A549 (cell line): ENCODE results near the gene CDH19. TPM values are rescaled to one million over a fixed set of nuclear protein-coding genes. Genes with fewer than 3 reads are reported as not detected.

Source experiments
- ATAC-seq, 2 experiments: fragments of 200-7000 bp in 1 of 2; fragments of >200 bp in 1 of 2; cut with Nextera tagmentation in 1 of 2; cut with Tn5 transposase in 1 of 2; 3 replicates each; pipeline versions ENCODE4 v1.8.0 to v1.9.1; 2018 to 2020; ENCODE audit warnings: mild to moderate bottlenecking in 1 of 2, moderate library complexity in 1 of 2
- CTCF ChIA-PET: fragments of 300-600 bp; sonication (Branson Sonifier 250); formaldehyde crosslinking; extraction: SDS; loops from one replicate; lab custom pipeline; 2021; ENCODE audit warnings: antibody characterized with exemption, inconsistent platforms; lab: Yijun Ruan, JAX
- POLR2A ChIA-PET: fragments of 350-600 bp; formaldehyde crosslinking; extraction: SDS; loops from one replicate; lab custom pipeline; 2021; ENCODE audit warnings: antibody characterized with exemption, inconsistent platforms; lab: Yijun Ruan, JAX
- DNase-seq, 2 experiments: peaks; one replicate each; pipeline versions ENCODE4 v3.0.0 to v3.0.0-alpha.2; 2011 to 2016; ENCODE audit warnings: low read depth in 1 of 2, low spot score in 1 of 2
- FAIRE-seq: peaks from 2 replicates; lab custom pipeline; 2011; peaks lifted over from hg19 to GRCh38; lab: Jason Lieb, UNC
- H3K27ac ChIP-seq, 2 experiments: fragments of >200 bp; sonication (Bioruptor Twin); formaldehyde crosslinking; 3 replicates each; pipeline ENCODE4 v1.5.1; 2016 to 2017
- H3K4me1 ChIP-seq: fragments of >200 bp; sonication (Bioruptor Twin); formaldehyde crosslinking; 3 replicates; pipeline ENCODE4 v1.6.1; 2016
- H3K4me2 ChIP-seq: fragments of >200 bp; sonication (Bioruptor Twin); formaldehyde crosslinking; 3 replicates; pipeline ENCODE4 v1.6.1; 2016
- H3K4me3 ChIP-seq: fragments of >200 bp; sonication (Bioruptor Twin); formaldehyde crosslinking; 3 replicates; pipeline ENCODE4 v1.5.1; 2016
- H3K9me3 ChIP-seq: fragments of >200 bp; sonication (Bioruptor Twin); formaldehyde crosslinking; 3 replicates; pipeline ENCODE4 v1.6.1; 2016
- ATOH8 ChIP-seq: fragments of 250-450 bp; sonication (Bioruptor Pico); IDR thresholded peaks from 2 replicates; pipeline ENCODE4 v1.5.0; 2020; ENCODE audit warnings: low read depth, mild to moderate bottlenecking, moderate library complexity
- BCL3 ChIP-seq: fragments of >200 bp; sonication (Bioruptor Twin); formaldehyde crosslinking; IDR thresholded peaks from 3 replicates; pipeline ENCODE4 v1.6.1; 2016
- BHLHE40 ChIP-seq: IDR thresholded peaks from 2 replicates; pipeline ENCODE4 v1.6.1; 2012; ENCODE audit warnings: low read depth, low read length, inconsistent platforms
- CBX2 ChIP-seq: fragments of 200-600 bp; sonication (generic); IDR thresholded peaks from 2 replicates; pipeline ENCODE4 v1.6.1; 2016; ENCODE audit warnings: low read depth, mild to moderate bottlenecking, borderline replicate concordance
- CEBPB ChIP-seq, 2 experiments: fragments of >200 bp in 1 of 2; sonication (Bioruptor Twin) in 1 of 2; formaldehyde crosslinking in 1 of 2; IDR thresholded peaks; 2 replicates each; pipeline ENCODE4 v1.6.1; 2012 to 2016
- CHD4 ChIP-seq: fragments of 200-600 bp; sonication (generic); IDR thresholded peaks from 2 replicates; pipeline ENCODE4 v1.6.1; 2016; ENCODE audit warnings: antibody characterized with exemption, mild to moderate bottlenecking, borderline replicate concordance
- EHMT2 ChIP-seq: fragments of 200-600 bp; sonication (generic); IDR thresholded peaks from 2 replicates; pipeline ENCODE4 v1.6.1; 2016; ENCODE audit warnings: antibody characterized with exemption, low read depth, mild to moderate bottlenecking, moderate library complexity
- ELK1 ChIP-seq: fragments of 150-350 bp; IDR thresholded peaks from 2 replicates; pipeline ENCODE4 v1.6.1; 2014; ENCODE audit warnings: low read depth, mild to moderate bottlenecking, low read length
- ESRRA ChIP-seq: fragments of 150-350 bp; IDR thresholded peaks from 2 replicates; pipeline ENCODE4 v1.6.1; 2014; ENCODE audit warnings: mild to moderate bottlenecking, low read length, borderline replicate concordance
- FOSL2 ChIP-seq, 2 experiments: fragments of 450-650 bp in 1 of 2; fragments of >200 bp in 1 of 2; sonication (Bioruptor Twin) in 1 of 2; formaldehyde crosslinking; IDR thresholded peaks; 2 replicates each; pipeline versions ENCODE4 v1.5.0 to v1.6.1; 2016 to 2020; ENCODE audit warnings: mild to moderate bottlenecking in 1 of 2, moderate library complexity in 1 of 2
- FOXS1 ChIP-seq: fragments of 250-450 bp; sonication (Bioruptor Pico); IDR thresholded peaks from 2 replicates; pipeline ENCODE4 v1.5.0; 2020; ENCODE audit warnings: mild to moderate bottlenecking, moderate library complexity
- GATA3 ChIP-seq: IDR thresholded peaks from 2 replicates; pipeline ENCODE4 v1.6.1; 2012; ENCODE audit warnings: borderline replicate concordance
- HMGXB4 ChIP-seq: fragments of 250-450 bp; sonication (Bioruptor Pico); IDR thresholded peaks from 2 replicates; pipeline ENCODE4 v1.5.0; 2021; ENCODE audit warnings: mild to moderate bottlenecking, moderate library complexity, borderline replicate concordance
- HOXB13 ChIP-seq: fragments of 250-450 bp; sonication (Bioruptor Pico); IDR thresholded peaks from 2 replicates; pipeline ENCODE4 v1.5.0; 2020; ENCODE audit warnings: low read depth, mild to moderate bottlenecking, moderate library complexity
- JUNB ChIP-seq: fragments of >200 bp; sonication (Bioruptor Twin); formaldehyde crosslinking; IDR thresholded peaks from 2 replicates; pipeline ENCODE4 v1.6.1; 2016
- MAFK ChIP-seq: fragments of 450-650 bp; IDR thresholded peaks from 2 replicates; pipeline ENCODE4 v1.6.1; 2014; ENCODE audit not compliant: partially characterized antibody
- NFE2L2 ChIP-seq: fragments of 150-350 bp; conservative IDR thresholded peaks from 2 replicates; pipeline ENCODE4 v1.6.1; 2014; ENCODE audit warnings: low read length
- POLR2A ChIP-seq: IDR thresholded peaks from 2 replicates; pipeline ENCODE4 v1.6.1; 2012; ENCODE audit warnings: mild to moderate bottlenecking, low read length
- RARB ChIP-seq: fragments of 250-450 bp; sonication (Bioruptor Pico); IDR thresholded peaks from 2 replicates; pipeline ENCODE4 v1.8.0; 2021; ENCODE audit warnings: mild to moderate bottlenecking, moderate library complexity
- REST ChIP-seq: fragments of 200-600 bp; sonication (generic); IDR thresholded peaks from 2 replicates; pipeline ENCODE4 v1.6.1; 2016; ENCODE audit warnings: antibody characterized with exemption, mild to moderate bottlenecking, moderate library complexity
- SMC3 ChIP-seq: fragments of >200 bp; sonication (Bioruptor Twin); formaldehyde crosslinking; IDR thresholded peaks from 3 replicates; pipeline ENCODE4 v1.6.1; 2018; ENCODE audit warnings: inconsistent platforms
- TFCP2L1 ChIP-seq: fragments of 250-450 bp; sonication (Bioruptor Pico); IDR thresholded peaks from 2 replicates; pipeline ENCODE4 v1.5.0; 2021; ENCODE audit warnings: mild to moderate bottlenecking
- ZC3H11A ChIP-seq: fragments of 450-650 bp; IDR thresholded peaks from 2 replicates; pipeline ENCODE4 v1.6.1; 2014; ENCODE audit warnings: antibody characterized with exemption, mild to moderate bottlenecking
- ZNF302 ChIP-seq: fragments of 250-450 bp; sonication (Bioruptor Pico); IDR thresholded peaks from 2 replicates; pipeline ENCODE4 v1.9.0; 2021; ENCODE audit warnings: inconsistent platforms, mild to moderate bottlenecking, moderate library complexity
- ZSCAN20 ChIP-seq: fragments of 250-450 bp; sonication (Bioruptor Pico); IDR thresholded peaks from 2 replicates; pipeline ENCODE4 v1.8.0; 2022; ENCODE audit warnings: mild to moderate bottlenecking, moderate library complexity
- WGBS: methylation state at CpG from one replicate; pipeline ENCODE4 v1.1.6; 2017; ENCODE audit errors: missing lambda C conversion rate; 5-methylcytosine and 5-hydroxymethylcytosine counted together
- polyA plus RNA-seq, 4 experiments: library from polyadenylated mRNA; depleted of rRNA in 3 of 4; stranded (reverse); fragments of >200 nt; fragmentation: RNase III in 1 of 4; extraction: RNeasy Plus Mini Kit Qiagen cat#74134 plus additional on column Dnase treatment in 1 of 4; gene quantifications; 2 replicates in 3 of 4; 3 replicates in 1 of 4; pipeline ENCODE4 v1.2.3, GENCODE V29; 2011 to 2017

CDH19 gene
- polyA plus RNA-seq, 2 of the 4 experiments (the other 2 are of a cell fraction), result 1.4 to 1.5 TPM

GRCh38 chr18:66646609-66647008 lies 42.7 kb upstream of the CDH19 start:
- TF ChIP-seq HOXB13 (CRISPR knock-in tag), result no peak
- TF ChIP-seq ZSCAN20 (CRISPR knock-in tag), result no peak
- no peak for TF ChIP-seq CHD4
- TF ChIP-seq FOSL2 (IDR thresholded peaks at IDR 0.05), result no peak
- no peak for TF ChIP-seq FOSL2 (CRISPR knock-in tag; IDR thresholded peaks at IDR 0.05)
- TF ChIP-seq TFCP2L1, result no peak
- ATAC-seq (no peak), DNase-seq (no peak), FAIRE-seq (no peak)
- Histone ChIP-seq H3K4me1 (no peaks in the 10 kb centered on the region), H3K27ac (no peak overlapping the region), H3K4me2 (no peak overlapping the region), H3K4me3 (no peak overlapping the region), H3K9me3 (no peaks in the 10 kb centered on the region)
- 87% methylated on average over 2 of the region's 2 CpGs for WGBS
- POLR2A ChIA-PET, result no interaction called here
- CTCF ChIA-PET, result no interaction called here

GRCh38 chr18:66645983-66646382 lies 42.1 kb upstream of the CDH19 start:
- Histone ChIP-seq H3K9me3 (no peaks in the 10 kb centered on the region), H3K4me3 (no peak overlapping the region), H3K4me2 (no peak overlapping the region), H3K27ac (no peak overlapping the region), H3K4me1 (no peaks in the 10 kb centered on the region)
- TF ChIP-seq HMGXB4 (CRISPR knock-in tag) (no peak), REST (no peak), ZSCAN20 (CRISPR knock-in tag) (no peak), CBX2 (no peak), CEBPB (IDR thresholded peaks at IDR 0.05) (no peak), POLR2A (no peak), JUNB (no peak), ZC3H11A (no peak), GATA3 (no peak), ATOH8 (CRISPR knock-in tag) (no peak)
- FAIRE-seq, result no peak
- ChIA-PET POLR2A (no interaction called here), CTCF (no interaction called here)
- ATAC-seq, result no peak
- WGBS, result 20% methylated on average over 1 of the region's 1 CpG
- no peak for DNase-seq

- CTCF ChIA-PET, result no interaction called here
- POLR2A ChIA-PET, result no interaction called here
- no peak overlapping the region for H3K27ac ChIP-seq
- H3K4me3 ChIP-seq, result no peak overlapping the region
- WGBS, result 55% methylated on average over 4 of the region's 4 CpGs
- no peak overlapping the region for H3K4me2 ChIP-seq
- FAIRE-seq (no peak), ATAC-seq (no peak), DNase-seq (no peak)
- no peaks in the 10 kb centered on the region for H3K4me1 ChIP-seq
- H3K9me3 ChIP-seq, result no peaks in the 10 kb centered on the region
- TF ChIP-seq CEBPB (IDR thresholded peaks at IDR 0.05) (no peak), ATOH8 (CRISPR knock-in tag) (no peak), RARB (CRISPR knock-in tag) (no peak), HOXB13 (CRISPR knock-in tag) (no peak), ZNF302 (CRISPR knock-in tag) (no peak), ELK1 (no peak), BHLHE40 (no peak), EHMT2 (no peak), MAFK (no peak), ESRRA (no peak), BCL3 (no peak), SMC3 (no peak), FOXS1 (CRISPR knock-in tag) (no peak), NFE2L2 (no peak)
Observed at GRCh38 chr18:66641056-66641455, 37.2 kb upstream of the CDH19 start.
